ENCODE results near the gene PLEKHJ1.

PLEKHJ1 gene

GRCh38 chr19:2249010-2249866 is 13.1 kb upstream of the PLEKHJ1 start, which contains the start of gene AMH:
Gene AMH, plus strand, starts transcription at chr19:2249323. Its CDS starts 10 bp downstream, at chr19:2249333.
- no peak for TF ChIP-seq CTCF (IDR thresholded peaks at IDR 0.05)

DNA sequence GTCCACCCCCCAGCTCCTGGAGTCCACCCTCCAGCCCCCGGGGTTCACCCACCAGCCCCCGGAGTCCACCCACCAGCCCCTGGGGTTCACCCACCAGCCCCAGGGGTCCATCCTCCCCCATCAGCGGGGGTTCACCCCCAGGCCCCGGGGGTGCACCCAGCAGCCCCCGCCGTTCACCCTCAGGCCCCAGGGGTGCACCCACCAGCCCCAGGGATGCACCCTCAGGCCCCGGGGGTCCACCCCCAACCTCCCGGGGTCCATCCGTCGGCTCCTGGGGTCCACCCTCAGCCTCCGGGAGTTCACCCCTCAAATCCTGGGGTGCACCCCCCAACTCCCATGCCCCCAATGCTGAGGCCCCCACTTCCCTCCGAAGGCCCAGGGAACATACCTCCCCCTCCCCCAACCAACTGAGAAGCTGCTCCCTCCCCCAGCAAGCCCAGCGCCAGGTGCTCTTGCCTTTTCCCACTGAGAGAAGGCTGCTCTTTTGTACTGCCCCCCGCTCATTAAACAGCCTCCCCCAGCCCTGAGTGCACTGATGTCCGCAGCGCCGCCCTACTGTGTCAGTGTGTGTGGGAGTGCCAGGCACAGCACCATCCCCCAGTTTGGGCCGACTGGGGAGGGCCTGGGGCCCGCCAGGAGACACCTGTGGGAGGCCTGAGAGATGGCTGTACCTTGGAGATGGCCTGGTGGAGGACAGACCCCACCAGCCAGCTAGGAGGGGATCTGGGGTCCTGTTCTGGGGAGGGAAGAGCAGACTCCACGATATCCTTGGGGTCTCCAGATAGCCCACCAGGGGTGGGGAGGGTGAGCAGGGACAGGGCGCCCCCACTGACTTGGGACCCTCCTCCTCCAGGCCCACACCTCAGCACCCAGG is 12.2 kb upstream of the PLEKHJ1 start:
- no peak for TF ChIP-seq CTCF (IDR thresholded peaks at IDR 0.05)

DNA sequence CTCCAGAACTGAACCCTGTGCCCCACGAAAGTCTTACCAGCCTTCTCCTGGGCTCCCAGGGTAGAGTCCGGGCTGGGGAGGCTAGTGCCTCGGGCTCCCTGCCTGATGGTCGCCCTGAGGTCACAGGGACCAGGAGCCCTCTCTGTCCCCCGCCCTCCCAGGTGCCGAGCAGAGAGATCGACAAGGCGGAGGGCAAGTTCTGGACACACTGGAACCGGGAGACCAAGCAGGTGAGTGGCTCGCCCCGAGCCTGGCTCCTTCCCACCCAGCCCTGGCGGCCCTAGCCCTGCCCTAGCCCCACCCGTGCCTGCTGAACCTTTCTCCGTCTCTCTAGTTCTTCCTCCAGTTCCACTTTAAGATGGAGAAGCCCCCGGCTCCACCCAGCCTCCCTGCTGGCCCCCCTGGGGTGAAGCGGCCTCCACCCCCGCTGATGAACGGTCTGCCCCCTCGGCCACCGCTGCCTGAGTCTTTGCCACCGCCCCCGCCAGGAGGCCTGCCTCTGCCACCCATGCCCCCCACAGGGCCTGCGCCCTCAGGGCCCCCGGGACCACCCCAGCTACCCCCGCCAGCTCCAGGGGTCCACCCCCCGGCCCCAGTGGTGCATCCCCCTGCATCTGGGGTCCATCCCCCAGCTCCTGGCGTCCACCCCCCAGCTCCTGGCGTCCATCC is 11.4 kb upstream of the PLEKHJ1 start:
- no peak for TF ChIP-seq CTCF (IDR thresholded peaks at IDR 0.05)

GRCh38 chr19:2246801-2247361 is 10.8 kb upstream of the PLEKHJ1 start:
- no peak for TF ChIP-seq CTCF (IDR thresholded peaks at IDR 0.05)

- TF ChIP-seq CTCF (IDR thresholded peaks at IDR 0.05), result no peak
Measured at GRCh38 chr19:2246014-2246620, 10.0 kb upstream of the PLEKHJ1 start.

- no peak for TF ChIP-seq CTCF (IDR thresholded peaks at IDR 0.05)
Measured at GRCh38 chr19:2245273-2245672, 9.1 kb upstream of the PLEKHJ1 start.

- TF ChIP-seq CTCF (IDR thresholded peaks at IDR 0.05), result no peak
Measured at GRCh38 chr19:2244486-2244885, 8.4 kb upstream of the PLEKHJ1 start.
